DND-41 (cell line): ENCODE data around the gene EIF4G3.
"Not testable (repeated sequence)": the region's sequence is repeated elsewhere in the genome, so short reads cannot be mapped to it uniquely, and the experiment has no call there.

Experiments used
- ATAC-seq: fragments of 200-7000 bp; cut with Tn5 transposase; 3 replicates; pipeline ENCODE4 v1.9.1; 2021; ENCODE audit warnings: low read depth; ENCODE audit not compliant: insufficient read depth
- DNase-seq: peaks from one replicate; pipeline ENCODE4 v3.0.0-alpha.2; 2020
- H2AFZ ChIP-seq: 2 replicates; pipeline ENCODE4 v1.6.0; 2012; ENCODE audit warnings: low read depth, low read length
- H3K27ac ChIP-seq: 2 replicates; pipeline ENCODE4 v1.5.1; 2012; ENCODE audit warnings: low read length, inconsistent platforms
- H3K27me3 ChIP-seq: fragments of 200-600 bp; sonication (generic); 2 replicates; pipeline ENCODE4 v1.6.0; 2012; ENCODE audit warnings: low read length, mild to moderate bottlenecking, inconsistent platforms; ENCODE audit not compliant: insufficient read depth, poor library complexity
- H3K36me3 ChIP-seq: 2 replicates; pipeline ENCODE4 v1.5.1; 2012; ENCODE audit warnings: low read length, inconsistent platforms; ENCODE audit not compliant: insufficient read depth
- H3K4me1 ChIP-seq: 2 replicates; pipeline ENCODE4 v1.5.1; 2012; ENCODE audit warnings: mild to moderate bottlenecking, low read length; ENCODE audit not compliant: insufficient read depth
- H3K4me2 ChIP-seq: 2 replicates; pipeline ENCODE4 v1.6.0; 2012; ENCODE audit warnings: mild to moderate bottlenecking, moderate library complexity, low read length, inconsistent platforms; ENCODE audit not compliant: insufficient read depth
- H3K4me3 ChIP-seq, 2 experiments: fragments of 200-600 bp in 1 of 2; shearing (Covaris generic) in 1 of 2; 2 replicates each; pipeline ENCODE4 v1.5.1; 2012 to 2016; ENCODE audit warnings: inconsistent platforms in 2 of 2, low read length in 2 of 2, mild to moderate bottlenecking in 2 of 2, low read depth in 1 of 2, moderate library complexity in 1 of 2
- H3K79me2 ChIP-seq: 2 replicates; pipeline ENCODE4 v1.6.0; 2012; ENCODE audit warnings: low read length, inconsistent platforms; ENCODE audit not compliant: insufficient read depth
- H3K9ac ChIP-seq: 2 replicates; pipeline ENCODE4 v1.6.0; 2012; ENCODE audit warnings: low read depth, mild to moderate bottlenecking, inconsistent platforms, low read length, moderate library complexity
- H3K9me3 ChIP-seq: 2 replicates; pipeline ENCODE4 v1.5.1; 2012; ENCODE audit warnings: low read length, moderate library complexity, mild to moderate bottlenecking, inconsistent platforms; ENCODE audit not compliant: insufficient read depth, severe bottlenecking
- H4K20me1 ChIP-seq: 2 replicates; pipeline ENCODE4 v1.6.0; 2012; ENCODE audit warnings: low read length; ENCODE audit not compliant: insufficient read depth
- EZH2 ChIP-seq: IDR thresholded peaks from 3 replicates; pipeline ENCODE4 v1.6.1; 2012; ENCODE audit warnings: borderline replicate concordance, low read depth, mild to moderate bottlenecking, moderate library complexity, low read length, inconsistent platforms; ENCODE audit not compliant: severe bottlenecking
- TF ChIP-seq, protein P1 (sequence below): IDR thresholded peaks from 2 replicates; pipeline ENCODE4 v1.5.1; 2012; ENCODE audit warnings: borderline replicate concordance, low read length, moderate library complexity, mild to moderate bottlenecking; ENCODE audit not compliant: poor library complexity, severe bottlenecking; ENCODE audit errors: extremely low read depth

The EIF4G3 gene

DNA sequence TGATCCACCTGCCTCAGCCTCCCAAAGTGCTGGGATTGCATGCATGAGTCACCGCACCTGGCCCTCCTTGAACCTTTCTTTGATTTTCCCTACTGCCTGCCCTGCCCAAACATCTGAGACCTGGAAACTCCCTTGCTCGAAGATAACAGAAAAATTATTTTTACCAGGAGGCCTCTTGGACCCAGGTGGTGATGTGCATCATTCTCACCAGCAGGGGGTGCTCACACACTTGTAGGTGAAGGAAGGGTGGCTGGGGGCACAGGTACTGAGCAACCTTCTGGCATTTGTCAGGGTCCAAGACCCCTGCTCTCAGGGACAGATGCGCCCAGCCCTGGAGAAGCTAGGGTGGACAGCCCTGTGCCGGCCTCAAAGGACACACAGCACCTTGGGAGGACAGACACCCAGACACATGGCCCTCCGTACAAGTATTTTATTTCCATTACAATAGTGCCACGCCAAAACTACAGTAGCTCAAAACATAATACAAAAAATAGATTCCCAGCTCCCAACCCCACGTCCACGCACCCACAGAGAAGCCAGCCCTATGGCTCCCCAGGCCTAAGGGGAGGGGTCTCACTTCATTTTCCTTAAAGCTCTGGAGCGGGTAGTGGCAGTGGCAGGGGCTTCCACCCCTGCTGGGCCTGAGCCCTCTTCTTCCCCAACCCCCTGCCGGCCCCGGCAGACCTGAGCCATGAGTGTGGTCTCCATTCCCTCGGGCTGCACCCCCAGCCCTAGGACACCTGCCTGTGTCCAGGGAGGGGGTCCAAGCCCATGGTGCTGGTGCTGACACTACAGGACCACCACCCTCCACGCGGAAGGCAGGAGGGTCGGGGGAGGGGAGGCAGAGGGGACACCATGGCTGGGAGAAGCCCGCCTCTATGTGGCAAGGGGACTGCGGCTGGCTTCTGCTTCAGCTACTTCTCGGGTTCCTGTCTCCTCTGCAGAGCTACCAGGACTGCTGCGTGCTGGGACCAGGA, 40.4 kb upstream of the EIF4G3 start:
- TF ChIP-seq, protein P1, sequence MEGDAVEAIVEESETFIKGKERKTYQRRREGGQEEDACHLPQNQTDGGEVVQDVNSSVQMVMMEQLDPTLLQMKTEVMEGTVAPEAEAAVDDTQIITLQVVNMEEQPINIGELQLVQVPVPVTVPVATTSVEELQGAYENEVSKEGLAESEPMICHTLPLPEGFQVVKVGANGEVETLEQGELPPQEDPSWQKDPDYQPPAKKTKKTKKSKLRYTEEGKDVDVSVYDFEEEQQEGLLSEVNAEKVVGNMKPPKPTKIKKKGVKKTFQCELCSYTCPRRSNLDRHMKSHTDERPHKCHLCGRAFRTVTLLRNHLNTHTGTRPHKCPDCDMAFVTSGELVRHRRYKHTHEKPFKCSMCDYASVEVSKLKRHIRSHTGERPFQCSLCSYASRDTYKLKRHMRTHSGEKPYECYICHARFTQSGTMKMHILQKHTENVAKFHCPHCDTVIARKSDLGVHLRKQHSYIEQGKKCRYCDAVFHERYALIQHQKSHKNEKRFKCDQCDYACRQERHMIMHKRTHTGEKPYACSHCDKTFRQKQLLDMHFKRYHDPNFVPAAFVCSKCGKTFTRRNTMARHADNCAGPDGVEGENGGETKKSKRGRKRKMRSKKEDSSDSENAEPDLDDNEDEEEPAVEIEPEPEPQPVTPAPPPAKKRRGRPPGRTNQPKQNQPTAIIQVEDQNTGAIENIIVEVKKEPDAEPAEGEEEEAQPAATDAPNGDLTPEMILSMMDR, result peak; percentile 92
- no peak for TF ChIP-seq EZH2
- Histone ChIP-seq H3K36me3 (peaks cover 17% of the 10 kb centered on the region), H2AFZ (no peak overlapping the region), H3K9ac (no peak overlapping the region), H4K20me1 (0 out of 2 replicates have a peak, but pooled peaks cover 5% of the 10 kb centered on the region), H3K4me3 (no peak overlapping the region), H3K79me2 (no peaks in the 10 kb centered on the region), H3K27ac (no peak overlapping the region), H3K4me1 (no peaks in the 10 kb centered on the region), H3K27me3 (no peaks in the 10 kb centered on the region), H3K4me2 (no peak overlapping the region), H3K9me3 (no peaks in the 10 kb centered on the region)
- DNase-seq, result peak; percentile 72
- ATAC-seq, result peak; percentile 76

DNA sequence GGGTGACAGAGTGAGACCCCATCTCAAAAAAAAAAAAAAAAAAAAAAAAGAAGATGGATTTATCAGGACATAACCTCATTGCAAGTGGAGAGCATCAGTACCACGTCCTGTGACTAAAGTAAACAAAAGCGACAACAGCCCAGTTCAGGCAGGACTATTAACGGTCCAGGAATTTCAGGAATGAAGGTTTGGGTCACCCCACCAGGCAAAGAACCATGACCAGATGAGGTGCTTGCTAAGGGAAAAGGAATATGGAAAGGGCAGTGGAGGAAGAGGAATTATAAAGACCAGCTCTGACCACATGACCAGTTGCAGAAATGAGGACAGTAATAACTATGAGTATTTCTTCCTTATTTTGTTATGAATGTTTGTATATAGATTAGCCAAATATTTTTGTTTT, 35.4 kb upstream of the EIF4G3 start:
- no peak for DNase-seq
- Histone ChIP-seq H3K79me2 (no peaks in the 10 kb centered on the region), H3K4me3 (no peak overlapping the region), H3K36me3 (no peaks in the 10 kb centered on the region), H3K27me3 (no peaks in the 10 kb centered on the region), H3K9ac (no peak overlapping the region), H3K27ac (no peak overlapping the region), H3K4me2 (no peak overlapping the region), H2AFZ (no peak overlapping the region), H4K20me1 (no peaks in the 10 kb centered on the region), H3K9me3 (no peaks in the 10 kb centered on the region), H3K4me1 (no peaks in the 10 kb centered on the region)
- TF ChIP-seq, protein P1, result no peak
- no peak for TF ChIP-seq EZH2
- no peak for ATAC-seq

DNA sequence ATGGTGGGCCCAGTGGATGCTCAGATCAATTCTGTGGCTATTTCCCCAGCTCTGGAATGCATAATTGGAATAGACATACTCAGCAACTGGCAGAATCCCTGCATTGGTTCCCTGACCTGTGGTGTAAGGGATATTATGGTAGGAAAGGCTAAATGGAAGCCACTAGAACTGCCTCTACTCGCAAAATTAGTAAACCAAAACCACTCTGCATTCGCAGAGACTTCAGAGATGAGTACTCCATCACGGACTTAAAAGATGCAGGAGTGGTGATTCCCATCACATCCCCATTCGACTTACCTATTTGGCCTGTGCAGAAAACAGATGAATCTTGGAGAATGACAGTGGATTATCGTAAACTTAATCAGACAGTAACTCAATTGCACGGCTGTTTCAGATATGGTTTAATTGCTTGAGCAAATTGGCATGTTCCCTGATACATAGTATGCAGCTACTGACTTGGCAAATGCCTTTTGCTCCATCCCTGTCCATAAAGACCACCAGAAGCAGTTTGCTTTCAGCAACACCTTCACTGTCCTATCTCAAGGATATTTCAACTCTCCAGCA, 31.5 kb upstream of the EIF4G3 start:
- H3K27ac ChIP-seq, H3K9ac ChIP-seq, DNase-seq, H3K9me3 ChIP-seq, H3K4me3 ChIP-seq, H3K36me3 ChIP-seq, H3K4me1 ChIP-seq, H3K4me2 ChIP-seq, H3K79me2 ChIP-seq, H2AFZ ChIP-seq, H4K20me1 ChIP-seq, H3K27me3 ChIP-seq, ATAC-seq: not testable (repeated sequence)

DNA sequence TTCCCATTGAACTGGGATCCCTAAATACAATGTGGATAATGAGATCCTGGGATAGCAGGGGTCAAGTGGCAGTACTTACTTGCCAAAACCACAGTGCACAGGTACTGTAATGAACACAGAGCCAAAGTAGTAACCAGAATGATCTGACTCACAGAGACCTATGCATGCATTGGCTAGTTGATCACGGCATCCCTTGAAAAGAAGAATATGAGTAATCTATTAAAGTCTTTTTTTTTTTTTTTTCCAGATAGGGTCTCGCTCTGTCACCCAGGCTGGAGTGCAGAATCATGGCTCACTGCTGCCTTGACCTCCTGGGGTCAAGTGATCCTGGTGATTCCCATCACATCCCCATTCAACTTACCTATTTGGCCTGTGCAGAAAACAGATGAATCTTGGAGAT, 29.4 kb upstream of the EIF4G3 start:
- H3K4me2 ChIP-seq, result no peak overlapping the region
- H3K9me3 ChIP-seq, result no peaks in the 10 kb centered on the region
- no peak overlapping the region for H3K27ac ChIP-seq
- no peaks in the 10 kb centered on the region for H3K36me3 ChIP-seq
- H3K4me3 ChIP-seq, result no peak overlapping the region
- H3K27me3 ChIP-seq, result no peaks in the 10 kb centered on the region
- TF ChIP-seq, protein P1, result no peak
- ATAC-seq (no peak), DNase-seq (no peak)
- H3K4me1 ChIP-seq, result no peaks in the 10 kb centered on the region
- H3K9ac ChIP-seq, result no peak overlapping the region
- H2AFZ ChIP-seq, result no peak overlapping the region
- no peaks in the 10 kb centered on the region for H4K20me1 ChIP-seq
- H3K79me2 ChIP-seq, result no peaks in the 10 kb centered on the region
